GM21619 (cell line): ENCODE results near the gene ANKK1.

ENCODE experiments used
- ATAC-seq: cut with Tn5 transposase; IDR thresholded peaks from one replicate; pipeline ENCODE4 v1.9.1; 2021; ENCODE audit not compliant: unreplicated experiment

Gene ANKK1

GRCh38 chr11:113407163-113407562 lies 19.6 kb downstream of the ANKK1 start:
- no peak for ATAC-seq

DNA sequence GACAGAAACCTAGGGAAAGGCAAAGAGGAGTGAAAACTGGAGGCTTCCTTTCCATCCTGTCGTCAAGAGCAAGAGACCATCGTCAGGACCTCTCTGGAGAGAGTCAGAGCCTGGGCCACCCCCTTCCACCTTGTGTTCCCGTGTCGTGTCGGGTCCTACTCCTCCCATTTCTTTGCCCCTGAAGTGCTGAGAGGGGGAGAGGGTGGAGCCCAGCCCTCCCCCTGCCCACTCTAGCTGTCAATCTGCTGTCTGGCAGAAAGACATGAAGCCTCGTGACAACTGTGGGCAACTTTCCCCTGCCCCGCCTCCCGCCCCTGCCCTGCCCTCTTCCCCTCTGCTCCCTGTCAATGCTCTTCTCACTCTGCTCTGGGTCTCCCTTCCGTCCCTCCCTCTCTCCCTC lies 20.6 kb downstream of the ANKK1 start:
- ATAC-seq = no peak

GRCh38 chr11:113408887-113409286 lies 21.3 kb downstream of the ANKK1 start:
- ATAC-seq = no peak

GRCh38 chr11:113409526-113409925 lies 21.9 kb downstream of the ANKK1 start:
- ATAC-seq = no peak

DNA sequence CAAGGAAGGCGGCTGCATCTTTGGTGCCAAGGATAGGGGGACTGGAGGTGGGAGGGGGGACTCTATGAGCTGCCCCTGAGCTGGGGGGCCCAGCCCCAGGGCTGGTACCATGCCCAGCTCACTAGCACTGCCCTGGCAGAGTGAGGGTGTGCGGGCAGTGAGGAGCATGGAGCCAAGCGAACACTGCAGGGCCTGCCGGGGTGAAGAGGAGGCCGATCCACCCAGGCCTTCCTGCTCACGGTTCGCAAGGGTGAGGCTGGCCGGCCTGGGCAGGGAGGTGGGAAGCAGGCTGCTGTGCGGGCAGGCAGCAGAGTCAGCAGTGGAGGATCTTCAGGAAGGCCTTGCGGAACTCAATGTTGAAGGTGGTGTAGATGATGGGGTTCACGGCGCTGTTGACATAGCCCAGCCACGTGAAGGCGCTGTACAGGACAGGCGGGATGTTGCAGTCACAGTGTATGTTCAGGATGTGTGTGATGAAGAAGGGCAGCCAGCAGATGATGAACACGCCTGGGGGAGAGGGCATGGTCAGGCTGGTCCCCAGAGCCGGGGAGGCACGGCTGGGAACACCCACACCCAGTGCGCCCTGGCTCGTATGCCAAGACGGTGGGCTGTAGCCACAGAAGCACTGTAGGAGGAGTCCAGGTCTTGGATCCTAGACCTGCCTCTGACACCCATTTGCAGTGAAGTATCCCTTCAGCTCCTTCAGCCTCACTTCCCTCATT lies 23.0 kb downstream of the ANKK1 start:
- ATAC-seq = no peak

DNA sequence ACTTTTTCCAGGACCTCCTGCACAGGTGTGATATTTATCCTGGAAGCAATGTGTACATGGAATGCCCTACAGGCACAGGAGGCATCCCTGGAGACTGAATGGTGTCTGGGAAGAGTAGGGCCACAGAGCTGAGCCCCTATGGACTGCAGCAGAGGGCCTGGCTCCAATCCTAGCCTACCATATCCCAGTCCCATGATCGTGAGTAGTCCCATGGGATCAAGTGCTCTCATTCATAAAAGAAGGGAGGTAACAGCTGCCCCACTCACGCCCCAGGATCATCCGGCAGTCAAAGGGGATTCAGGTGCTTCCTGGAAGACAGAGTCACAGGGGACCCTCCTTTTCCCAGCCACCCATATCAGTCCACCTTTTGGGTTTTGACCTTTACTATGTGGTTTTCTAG lies 24.0 kb downstream of the ANKK1 start:
- ATAC-seq = no peak

GRCh38 chr11:113412675-113413074 lies 25.1 kb downstream of the ANKK1 start:
- no peak for ATAC-seq

DNA sequence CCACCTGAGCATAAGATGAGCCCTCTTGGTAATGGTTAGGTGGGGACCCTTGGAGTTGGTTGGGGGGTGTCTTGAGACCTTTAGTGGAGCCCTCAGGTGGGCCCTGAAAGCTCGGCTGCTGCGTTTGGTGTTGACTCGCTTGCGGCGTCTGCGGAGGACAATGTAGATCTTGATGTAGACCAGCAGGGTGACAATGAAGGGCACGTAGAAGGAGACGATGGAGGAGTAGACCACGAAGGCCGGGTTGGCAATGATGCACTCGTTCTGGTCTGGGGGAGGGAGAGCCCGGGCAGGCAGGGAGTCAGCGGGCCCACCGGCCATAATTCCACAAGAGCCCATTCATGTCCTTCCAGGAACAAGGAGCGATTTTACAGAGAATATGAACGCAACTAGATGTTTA lies 27.8 kb downstream of the ANKK1 start:
- ATAC-seq = no peak

DNA sequence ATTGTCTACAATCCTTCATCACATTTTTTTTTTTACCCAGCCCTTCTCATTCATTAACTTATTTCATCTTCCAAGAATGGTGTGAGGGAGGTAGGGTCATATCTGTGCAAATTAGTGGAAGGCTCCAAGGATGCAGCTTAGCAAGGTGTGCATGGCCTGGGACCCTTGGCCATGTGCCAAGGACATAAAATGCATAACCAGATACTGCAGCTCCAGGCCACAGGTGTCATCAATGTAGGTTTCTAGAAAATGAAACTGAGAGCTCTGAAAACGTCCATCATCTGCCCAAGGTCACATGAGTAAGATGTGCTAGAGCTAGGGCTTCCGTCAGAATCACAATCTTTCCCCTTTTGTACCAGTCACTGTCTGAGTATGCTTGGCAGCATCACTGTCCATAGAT lies 29.8 kb downstream of the ANKK1 start:
- ATAC-seq = peak; percentile 70

GRCh38 chr11:113419454-113420003 lies 31.9 kb downstream of the ANKK1 start:
- no peak for ATAC-seq

DNA sequence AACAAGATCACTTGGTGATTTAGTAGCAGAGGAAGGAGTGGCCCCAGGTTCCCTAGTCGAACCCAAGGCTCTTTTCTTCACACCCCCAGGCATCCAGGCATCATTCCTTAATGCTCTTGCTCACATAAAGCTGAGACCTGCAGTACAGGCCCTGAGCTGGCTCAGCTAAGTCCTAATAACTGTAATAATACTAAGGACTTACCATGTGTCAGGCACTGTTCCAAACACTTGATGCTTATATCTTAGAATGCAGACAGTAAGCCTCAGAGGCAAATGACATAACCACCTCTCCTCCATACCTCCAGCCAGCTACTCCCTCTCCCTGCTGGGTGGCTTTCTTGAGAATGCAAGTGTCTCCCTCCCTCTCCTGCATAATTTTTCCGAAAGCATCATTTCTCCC lies 33.2 kb downstream of the ANKK1 start:
- ATAC-seq = no peak

- ATAC-seq = no peak
These were observed 39.1 kb downstream of the ANKK1 start for GRCh38 chr11:113426686-113427085.

DNA sequence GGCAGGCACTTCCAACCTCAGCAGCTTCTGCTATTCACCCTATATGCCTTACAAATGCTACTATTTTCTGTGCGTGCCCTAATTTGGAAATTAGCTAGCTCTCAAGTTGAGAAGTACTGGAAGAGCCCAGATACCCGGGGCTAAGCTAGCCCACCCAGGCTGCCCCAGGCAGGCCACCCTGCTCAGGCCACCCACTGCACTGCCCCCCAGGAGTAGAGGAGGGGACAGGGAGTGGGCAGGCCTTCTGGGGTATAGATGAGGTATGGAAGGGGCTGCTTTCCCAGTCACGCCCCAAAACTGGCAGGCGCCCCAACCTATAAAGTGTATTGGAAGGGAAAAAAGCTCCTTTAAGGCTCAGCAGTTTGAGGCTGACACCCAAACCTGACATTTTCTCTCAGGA lies 44.2 kb downstream of the ANKK1 start:
- no peak for ATAC-seq

- no peak for ATAC-seq
These were observed 47.8 kb downstream of the ANKK1 start for GRCh38 chr11:113435190-113435968.

DNA sequence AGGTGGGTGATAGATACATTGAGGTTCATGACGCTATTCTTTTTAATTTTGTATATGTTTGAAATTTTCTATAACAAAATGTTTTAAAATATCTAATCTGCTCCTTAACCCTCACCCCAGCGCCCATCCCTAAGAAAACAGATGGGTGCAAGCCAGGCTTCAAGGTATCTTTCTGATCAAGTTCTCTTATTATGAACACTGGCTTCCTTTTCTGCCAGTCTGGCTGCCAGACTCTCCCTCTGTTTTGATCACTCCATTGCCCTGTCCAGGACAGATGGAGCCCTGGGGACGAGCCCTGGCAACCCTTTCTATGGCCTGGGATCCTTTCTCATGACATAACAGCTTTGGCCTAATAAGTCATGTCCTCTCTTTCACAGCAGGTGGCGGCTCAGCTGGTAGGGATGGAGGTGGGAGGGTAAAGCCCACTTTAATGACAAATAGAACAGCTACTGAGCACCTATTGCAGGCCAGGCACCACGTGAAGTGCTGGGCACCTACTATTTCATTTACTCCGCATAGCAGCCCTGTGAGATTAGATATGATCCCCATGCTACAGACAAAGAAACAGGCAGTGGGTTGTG lies 49.2 kb downstream of the ANKK1 start:
- no peak for ATAC-seq

DNA sequence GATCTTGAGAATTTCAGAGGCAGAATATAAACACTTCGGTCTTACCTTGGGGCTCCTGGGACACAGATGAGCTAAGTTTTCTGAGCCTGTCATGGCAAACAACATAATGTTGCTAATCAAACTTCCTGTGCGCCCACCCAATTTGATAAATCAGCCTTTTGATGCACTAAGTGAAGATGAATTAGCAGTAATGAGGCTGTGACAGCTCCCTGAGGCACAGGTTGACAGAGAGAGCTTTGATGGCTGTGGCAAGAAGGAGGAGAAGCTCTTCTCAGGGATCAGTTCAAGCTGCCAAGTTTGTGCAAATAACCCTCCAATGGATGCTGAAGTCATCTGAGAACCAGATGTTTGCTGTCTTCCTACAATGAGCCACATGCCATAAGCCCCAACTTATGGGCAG lies 53.2 kb downstream of the ANKK1 start:
- ATAC-seq = no peak

DNA sequence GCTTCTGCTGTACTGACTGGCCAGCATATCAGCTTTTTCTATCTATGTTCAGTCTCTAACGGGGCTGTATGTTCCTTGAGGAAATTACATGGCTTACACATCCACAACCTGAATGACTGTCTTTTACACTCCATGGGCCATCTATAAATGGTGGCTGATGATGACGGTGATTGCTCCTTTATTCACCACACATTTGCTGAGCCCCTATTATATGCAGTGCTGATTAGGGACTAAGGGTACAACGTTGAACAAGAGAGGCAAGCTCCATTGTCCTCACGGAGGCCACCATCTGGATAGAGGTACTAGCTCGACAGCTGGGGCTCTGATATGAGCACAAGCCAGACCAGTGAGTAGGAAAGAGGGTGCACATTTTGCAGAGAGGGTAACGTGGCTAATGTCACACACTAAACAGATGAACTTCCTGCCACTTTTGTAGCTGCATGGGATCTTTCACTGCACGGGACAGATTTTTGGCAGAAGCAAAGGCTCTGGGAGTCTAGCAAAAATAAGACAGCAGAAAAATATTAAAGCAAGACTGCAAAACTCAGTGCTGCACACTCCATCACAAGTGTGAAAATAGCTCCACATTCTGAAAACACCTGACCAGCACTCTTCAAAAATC lies 57.0 kb downstream of the ANKK1 start:
- ATAC-seq = no peak

GRCh38 chr11:113446112-113446511 lies 58.5 kb downstream of the ANKK1 start:
- no peak for ATAC-seq

DNA sequence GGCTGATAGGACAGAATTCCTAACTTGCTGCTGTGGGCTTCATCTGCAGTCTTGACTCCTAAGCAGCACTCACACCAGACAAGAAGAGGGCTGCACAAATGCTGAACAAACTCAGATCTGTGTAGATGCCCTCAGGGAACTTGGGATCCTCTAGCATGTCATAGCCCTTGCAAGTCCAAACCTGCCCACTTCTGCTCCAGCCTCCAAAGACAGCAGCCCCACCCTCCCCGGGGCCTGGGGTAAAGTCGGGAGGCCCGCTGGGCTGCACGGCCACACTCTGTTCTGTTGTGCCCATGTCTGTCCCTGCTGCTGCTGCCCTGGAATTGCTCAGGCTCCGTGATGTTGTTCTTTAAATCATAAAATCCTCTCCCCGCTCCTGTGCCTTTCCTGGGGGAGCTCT lies 59.4 kb downstream of the ANKK1 start:
- no peak for ATAC-seq

DNA sequence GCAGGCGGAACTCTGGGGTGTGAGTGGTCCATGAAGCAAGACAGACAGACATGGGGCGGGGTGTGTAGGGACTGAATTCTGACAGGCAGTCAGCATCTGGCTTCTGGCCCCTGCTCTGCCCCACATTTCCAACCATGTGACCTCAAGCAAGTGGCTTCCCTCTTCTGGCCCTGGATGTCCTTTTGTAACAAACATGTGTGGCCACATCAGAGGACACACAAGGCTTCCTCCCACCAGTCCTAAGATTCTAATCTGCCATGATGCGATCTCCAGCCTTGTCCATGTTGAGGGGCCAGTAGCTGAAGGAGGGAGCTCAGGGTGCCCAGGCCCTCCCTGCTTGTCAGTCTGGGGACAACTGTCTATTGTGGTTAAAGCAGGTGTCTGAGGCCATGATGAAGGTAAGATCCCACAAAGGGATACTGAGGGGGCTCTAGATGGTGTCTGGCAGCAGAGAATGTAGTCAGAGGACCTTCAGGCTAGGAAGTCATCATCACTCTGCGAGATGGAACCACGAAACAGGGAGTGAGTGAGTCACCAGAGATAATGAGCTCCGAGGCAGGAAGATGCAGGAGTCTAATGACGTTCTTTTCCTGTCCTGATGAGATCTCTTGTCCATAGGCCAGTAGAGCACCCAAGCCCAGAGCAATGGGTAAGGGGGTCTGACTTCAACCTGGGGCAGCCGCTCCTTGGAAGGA lies 60.2 kb downstream of the ANKK1 start:
- ATAC-seq = no peak

DNA sequence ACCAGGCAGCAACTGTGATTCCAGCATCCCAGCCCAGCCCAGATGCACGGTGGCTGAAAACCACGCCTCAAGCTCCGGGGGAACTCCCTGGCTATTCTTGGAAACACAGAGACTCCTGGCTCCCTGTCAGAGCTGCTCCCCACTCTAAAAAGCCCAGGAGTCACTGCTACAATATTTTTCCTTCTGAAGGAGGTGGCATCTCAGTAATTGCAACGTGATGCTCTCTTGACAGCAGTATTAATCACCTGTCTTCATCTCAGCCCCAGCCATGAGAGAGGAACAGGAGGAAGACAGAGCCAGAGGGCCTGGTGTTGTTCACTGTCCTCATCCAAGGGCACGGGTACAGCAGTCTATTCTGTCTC lies 60.7 kb downstream of the ANKK1 start:
- no peak for ATAC-seq
